Muscle of leg (tissue), 11 donors: ENCODE results near the gene CNTNAP5. TPM values are rescaled to one million over a fixed set of nuclear protein-coding genes. Genes with fewer than 3 reads are reported as not detected.
"Not testable (repeated sequence)": the region's sequence is repeated elsewhere in the genome, so short reads cannot be mapped to it uniquely, and the experiment has no call there.

ENCODE experiments used
- DNase-seq: peaks from one replicate; pipeline ENCODE4 v3.0.0; 2013
- H3K27ac ChIP-seq: one replicate; pipeline ENCODE4 v1.5.1; 2013; ENCODE audit warnings: mild to moderate bottlenecking, low read length, control low read depth
- H3K27me3 ChIP-seq: one replicate; pipeline ENCODE4 v1.6.1; 2013; ENCODE audit warnings: low read length; ENCODE audit not compliant: control insufficient read depth, insufficient read depth
- H3K36me3 ChIP-seq: one replicate; pipeline ENCODE4 v1.6.1; 2013; ENCODE audit warnings: low read length; ENCODE audit not compliant: control insufficient read depth, insufficient read depth
- H3K4me1 ChIP-seq: one replicate; pipeline ENCODE4 v1.6.1; 2013; ENCODE audit warnings: low read length; ENCODE audit not compliant: control insufficient read depth, insufficient read depth
- H3K4me3 ChIP-seq: one replicate; pipeline ENCODE4 v1.5.1; 2013; ENCODE audit warnings: low read length, control low read depth
- H3K9me3 ChIP-seq: replicated peaks from 2 replicates; pipeline ENCODE4 v1.6.1; 2013; ENCODE audit warnings: low read depth, low read length; ENCODE audit not compliant: control insufficient read depth
- WGBS: methylation state at CpG from one replicate; pipeline ENCODE4 v1.1.5; 2013; ENCODE audit warnings: missing lambda C conversion rate; ENCODE audit not compliant: insufficient coverage; 5-methylcytosine and 5-hydroxymethylcytosine counted together
- polyA plus RNA-seq, 8 donors: library from polyadenylated mRNA; unstranded; fragments of 120-200 nt; gene quantifications; one replicate each; pipeline versions ENCODE4 v1.2.1 to v1.2.3, GENCODE V29; 2013; ENCODE audit warnings: inconsistent platforms in 1 of 8, low replicate concordance in 1 of 8; ENCODE audit not compliant: insufficient read length in 8 of 8, insufficient read depth in 1 of 8
- total RNA-seq: library from RNA; stranded (reverse); fragments of 120-200 nt; gene quantifications from one replicate; pipeline ENCODE4 v1.2.4, GENCODE V29; 2013

Gene CNTNAP5
- total and polyA plus RNA-seq, 9 donors, result 0.08 to 0.75 (median 0.16) TPM

DNA sequence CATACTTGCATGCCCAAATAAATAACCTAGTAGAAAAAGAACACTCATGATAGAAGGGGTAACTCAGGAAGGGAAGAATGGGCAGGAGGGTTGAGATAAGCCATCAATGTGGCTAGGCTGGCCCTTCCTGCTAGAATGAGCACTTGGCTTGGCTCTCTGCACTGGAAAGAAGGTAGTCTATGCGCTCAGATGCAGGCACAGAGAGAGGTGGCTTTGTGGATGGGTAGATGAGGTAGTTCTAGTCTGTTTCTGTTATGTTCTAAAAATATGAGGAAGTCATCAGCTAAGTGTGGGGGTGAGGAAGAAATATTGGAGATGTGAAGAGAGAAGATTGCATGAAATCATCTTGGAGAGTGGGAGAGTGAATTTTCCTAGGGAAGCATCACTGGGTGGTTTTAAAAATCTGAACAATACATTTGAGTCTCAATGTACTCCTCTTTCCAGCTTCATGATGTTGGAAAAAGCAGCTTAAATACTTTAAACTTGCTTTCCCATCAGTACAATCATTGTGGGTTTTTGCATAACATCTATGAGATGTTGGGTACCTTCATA, 357.1 kb downstream of the CNTNAP5 start:
- H3K27ac ChIP-seq, result no peak overlapping the region
- peaks cover 3% of the 10 kb centered on the region for H3K9me3 ChIP-seq
- WGBS, result 70% methylated on average over 1 of the region's 1 CpG
- no peak for DNase-seq
- no peaks in the 10 kb centered on the region for H3K27me3 ChIP-seq
- no peak overlapping the region for H3K4me3 ChIP-seq
- H3K36me3 ChIP-seq, result no peaks in the 10 kb centered on the region
- no peaks in the 10 kb centered on the region for H3K4me1 ChIP-seq

DNA sequence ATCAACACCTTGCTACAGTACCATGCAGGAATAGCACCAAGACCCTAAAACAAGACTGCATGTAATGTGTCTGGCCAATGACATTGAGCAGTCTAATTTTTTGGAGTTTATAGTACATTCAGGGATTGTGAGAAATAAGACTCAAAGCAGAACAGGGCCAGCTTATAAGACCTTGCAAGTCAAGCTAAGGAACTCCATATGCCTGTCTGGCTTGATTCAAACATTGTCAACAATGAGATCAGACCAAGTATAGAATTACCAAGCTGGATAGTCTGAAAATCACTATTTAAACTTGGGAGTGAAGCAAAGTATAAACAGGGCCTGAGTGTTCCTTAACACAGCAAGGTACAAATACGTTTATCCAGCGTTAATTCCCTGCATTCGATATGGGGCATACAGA, 370.9 kb downstream of the CNTNAP5 start:
- Histone ChIP-seq H3K9me3 (no peaks in the 10 kb centered on the region), H3K36me3 (no peaks in the 10 kb centered on the region), H3K27me3 (no peaks in the 10 kb centered on the region), H3K27ac (no peak overlapping the region), H3K4me3 (no peak overlapping the region), H3K4me1 (no peaks in the 10 kb centered on the region)
- DNase-seq, result no peak
- WGBS, result 100% methylated on average over 1 of the region's 3 CpGs

DNA sequence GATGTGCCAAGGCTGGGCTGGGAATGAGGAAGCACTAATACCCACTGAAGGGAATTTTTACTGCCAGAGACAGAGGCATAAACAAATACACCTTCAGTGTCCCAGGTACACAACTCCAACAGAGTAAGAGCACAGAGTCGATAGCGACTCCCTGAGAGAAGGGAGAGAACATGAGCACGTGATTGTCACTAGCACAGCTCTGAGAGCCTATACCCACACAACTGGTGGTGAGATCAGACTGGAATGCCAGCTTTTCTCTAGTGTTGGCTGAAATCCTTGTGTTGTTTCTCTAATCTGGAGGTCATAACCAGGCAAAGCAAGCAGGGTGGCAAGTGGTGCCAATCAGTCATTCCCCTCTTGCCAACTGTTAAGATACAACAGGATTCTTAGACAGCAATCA, 377.2 kb downstream of the CNTNAP5 start:
- whole genome bisulfite sequencing, result 100% methylated on average over 2 of the region's 3 CpGs
- H3K27ac ChIP-seq, result no peak overlapping the region
- H3K9me3 ChIP-seq, result no peaks in the 10 kb centered on the region
- no peaks in the 10 kb centered on the region for H3K36me3 ChIP-seq
- no peak overlapping the region for H3K4me3 ChIP-seq
- DNase-seq, result no peak
- H3K27me3 ChIP-seq, result no peaks in the 10 kb centered on the region
- no peaks in the 10 kb centered on the region for H3K4me1 ChIP-seq

DNA sequence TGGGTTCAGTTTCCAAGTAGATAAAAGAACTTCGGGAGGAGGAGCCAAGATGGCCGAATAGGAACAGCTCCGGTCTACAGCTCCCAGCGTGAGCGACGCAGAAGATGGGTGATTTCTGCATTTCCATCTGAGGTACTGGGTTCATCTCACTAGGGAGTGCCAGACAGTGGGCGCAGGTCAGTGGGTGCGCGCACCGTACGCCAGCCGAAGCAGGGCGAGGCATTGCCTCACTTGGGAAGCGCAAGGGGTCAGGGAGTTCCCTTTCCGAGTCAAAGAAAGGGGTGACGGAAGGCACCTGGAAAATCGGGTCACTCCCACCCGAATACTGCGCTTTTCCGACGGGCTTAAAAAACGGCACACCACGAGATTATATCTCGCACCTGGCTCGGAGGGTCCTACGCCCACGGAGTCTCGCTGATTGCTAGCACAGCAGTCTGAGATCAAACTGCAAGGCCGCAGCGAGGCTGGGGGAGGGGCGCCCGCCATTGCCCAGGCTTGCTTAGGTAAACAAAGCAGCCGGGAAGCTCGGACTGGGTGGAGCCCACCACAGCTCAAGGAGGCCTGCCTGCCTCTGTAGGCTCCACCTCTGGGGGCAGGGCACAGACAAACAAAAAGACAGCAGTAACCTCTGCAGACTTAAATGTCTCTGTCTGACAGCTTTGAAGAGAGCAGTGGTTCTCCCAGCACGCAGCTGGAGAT, 382.9 kb downstream of the CNTNAP5 start:
- H3K9me3 ChIP-seq, H3K4me3 ChIP-seq, H3K27me3 ChIP-seq, H3K27ac ChIP-seq, DNase-seq, H3K4me1 ChIP-seq, H3K36me3 ChIP-seq: not testable (repeated sequence)
- WGBS, result no CpG with 5 or more reads among the region's 35 CpGs

DNA sequence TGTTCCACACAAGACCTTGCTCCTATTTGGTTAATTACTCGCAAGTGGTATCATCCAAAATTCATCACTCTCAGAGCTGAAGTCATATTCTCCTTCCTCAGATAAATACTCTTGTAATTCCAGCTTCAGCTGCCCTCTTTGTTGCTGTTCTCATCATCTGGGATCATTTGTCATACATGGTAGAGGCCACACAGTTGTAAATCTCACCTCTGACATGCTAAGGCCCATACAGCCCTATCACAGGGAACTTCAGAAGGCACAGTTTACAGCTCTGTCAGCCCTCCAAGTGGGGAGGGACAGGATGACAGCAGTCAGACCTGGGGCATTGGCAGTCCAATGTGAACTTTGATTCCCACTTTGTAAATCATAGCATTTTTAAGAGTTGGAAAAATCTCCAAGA, 399.0 kb downstream of the CNTNAP5 start:
- no peak for DNase-seq
- no peak overlapping the region for H3K4me3 ChIP-seq
- H3K27ac ChIP-seq, result no peak overlapping the region
- H3K4me1 ChIP-seq, result no peaks in the 10 kb centered on the region
- H3K9me3 ChIP-seq, result peaks cover 2% of the 10 kb centered on the region
- H3K36me3 ChIP-seq, result no peaks in the 10 kb centered on the region
- no peaks in the 10 kb centered on the region for H3K27me3 ChIP-seq
- 100% methylated on average over 1 of the region's 1 CpG for WGBS

DNA sequence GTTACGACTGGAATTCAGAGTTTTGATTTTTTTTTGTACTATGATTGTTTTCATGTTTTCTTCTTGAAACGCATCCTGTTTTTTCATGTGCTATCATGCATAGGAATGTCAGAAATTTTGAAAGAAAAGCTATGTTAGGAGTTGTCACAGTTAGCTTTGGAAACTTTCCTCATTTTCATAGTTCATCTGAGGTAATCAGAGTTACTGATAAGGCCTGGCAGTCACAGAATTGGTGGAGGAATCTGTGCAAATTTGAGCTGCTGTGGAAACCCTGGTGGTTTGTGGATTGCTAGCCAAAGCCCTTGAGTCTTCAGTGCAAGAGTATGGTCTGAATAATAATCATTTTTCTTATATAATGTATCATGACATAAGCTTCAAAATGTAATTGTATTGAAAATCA, 401.0 kb downstream of the CNTNAP5 start:
- Histone ChIP-seq H3K36me3 (no peaks in the 10 kb centered on the region), H3K4me1 (no peaks in the 10 kb centered on the region), H3K27me3 (no peaks in the 10 kb centered on the region), H3K9me3 (peaks cover 2% of the 10 kb centered on the region), H3K4me3 (no peak overlapping the region), H3K27ac (no peak overlapping the region)
- no peak for DNase-seq
- no CpG with 5 or more reads among the region's 2 CpGs for WGBS

DNA sequence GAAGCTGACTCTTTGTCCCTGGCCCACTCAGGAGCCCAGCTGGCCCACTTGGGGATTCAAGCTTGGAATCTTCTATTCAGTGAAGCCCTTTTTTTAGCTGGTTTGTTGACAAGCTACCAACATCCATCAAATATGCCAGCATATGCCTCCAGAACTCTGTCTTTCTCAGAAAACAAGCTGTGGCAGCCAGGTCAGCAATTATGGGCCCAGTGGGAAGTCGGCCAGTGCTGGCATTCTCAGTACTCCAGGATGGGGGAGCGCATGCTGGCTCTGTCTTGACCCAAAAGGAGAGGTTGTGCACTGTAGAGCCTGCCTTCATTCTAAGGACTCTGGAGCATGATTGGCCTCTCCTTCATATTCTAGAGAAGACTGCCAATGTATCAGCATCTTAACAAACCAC, 401.5 kb downstream of the CNTNAP5 start:
- Histone ChIP-seq H3K36me3 (no peaks in the 10 kb centered on the region), H3K27me3 (no peaks in the 10 kb centered on the region)

DNA sequence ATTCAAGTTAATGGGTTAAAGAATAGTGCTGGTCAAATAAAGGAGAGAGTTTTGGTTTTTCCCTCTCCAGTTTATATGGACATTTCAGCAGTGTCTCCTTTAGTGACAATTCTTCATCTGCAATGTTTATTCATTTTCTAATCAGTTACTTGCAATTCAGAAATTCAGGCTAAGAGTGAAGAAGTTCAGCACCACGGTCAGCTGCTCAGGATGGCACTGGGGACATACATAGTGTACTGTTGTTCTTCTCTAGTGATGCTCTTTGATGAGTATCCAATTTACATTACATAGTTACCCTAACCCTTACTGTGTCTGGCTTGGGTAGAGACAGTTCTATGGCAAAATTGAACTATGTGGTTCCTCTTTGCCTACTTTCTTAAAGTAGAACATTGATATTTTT, 412.7 kb downstream of the CNTNAP5 start:
- no CpG with 5 or more reads among the region's 1 CpG for WGBS
- no peak overlapping the region for H3K4me3 ChIP-seq
- no peaks in the 10 kb centered on the region for H3K9me3 ChIP-seq
- no peaks in the 10 kb centered on the region for H3K36me3 ChIP-seq
- H3K27me3 ChIP-seq, result no peaks in the 10 kb centered on the region
- DNase-seq, result peak; percentile 29
- no peaks in the 10 kb centered on the region for H3K4me1 ChIP-seq
- H3K27ac ChIP-seq, result no peak overlapping the region

More for the DNA sequence above, 401.5 kb downstream of the CNTNAP5 start:
- WGBS, result no CpG with 5 or more reads among the region's 2 CpGs
- Histone ChIP-seq H3K9me3 (peaks cover 2% of the 10 kb centered on the region), H3K4me1 (no peaks in the 10 kb centered on the region), H3K27ac (no peak overlapping the region), H3K4me3 (no peak overlapping the region)
- DNase-seq, result no peak

DNA sequence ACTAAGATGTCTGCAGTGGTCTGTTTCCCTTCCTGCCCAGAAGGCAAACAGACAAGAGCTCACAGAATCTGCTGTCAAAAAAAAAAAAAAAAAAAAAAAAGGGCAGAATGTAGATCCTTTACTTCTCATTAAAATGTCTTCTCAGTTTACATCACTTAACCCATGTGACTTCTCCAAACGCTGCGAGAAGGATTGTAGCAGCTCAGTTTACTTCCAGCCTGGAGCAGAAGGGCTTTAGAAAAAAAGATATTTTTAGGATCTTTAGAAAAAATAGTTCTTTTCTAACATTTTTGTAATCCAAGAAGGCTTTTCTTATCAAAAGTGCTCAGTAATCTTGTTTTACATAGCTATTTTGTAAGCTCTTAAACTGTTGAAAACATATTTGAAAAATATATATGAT, 425.4 kb downstream of the CNTNAP5 start:
- H3K4me1 ChIP-seq, result no peaks in the 10 kb centered on the region
- no peaks in the 10 kb centered on the region for H3K9me3 ChIP-seq
- DNase-seq, result no peak
- no peaks in the 10 kb centered on the region for H3K36me3 ChIP-seq
- H3K27ac ChIP-seq, result no peak overlapping the region
- H3K4me3 ChIP-seq, result no peak overlapping the region
- WGBS, result no CpG with 5 or more reads among the region's 2 CpGs
- no peaks in the 10 kb centered on the region for H3K27me3 ChIP-seq

DNA sequence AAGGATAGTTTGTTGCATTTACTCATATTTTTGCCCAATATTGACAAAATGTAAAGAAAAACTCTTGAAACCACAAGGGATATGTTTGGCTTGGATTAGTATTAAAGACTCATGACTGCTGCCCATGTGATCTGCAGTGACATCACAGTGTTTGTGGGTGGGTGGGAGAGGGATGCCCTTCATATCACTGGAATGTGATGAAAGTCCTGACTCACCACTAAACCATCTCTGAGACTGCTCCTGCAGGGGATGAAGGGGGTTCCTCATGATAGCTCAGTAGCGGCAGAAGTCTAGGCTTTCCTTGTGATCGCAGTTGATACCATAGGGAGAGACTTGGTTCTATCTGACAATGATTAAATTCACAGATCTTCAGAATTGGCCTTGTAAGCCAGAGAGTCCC, 451.2 kb downstream of the CNTNAP5 start:
- no peak overlapping the region for H3K27ac ChIP-seq
- H3K27me3 ChIP-seq, result no peaks in the 10 kb centered on the region
- H3K4me3 ChIP-seq, result no peak overlapping the region
- H3K9me3 ChIP-seq, result no peaks in the 10 kb centered on the region
- no peaks in the 10 kb centered on the region for H3K36me3 ChIP-seq
- DNase-seq, result no peak
- no CpG with 5 or more reads among the region's 2 CpGs for WGBS
- no peaks in the 10 kb centered on the region for H3K4me1 ChIP-seq

DNA sequence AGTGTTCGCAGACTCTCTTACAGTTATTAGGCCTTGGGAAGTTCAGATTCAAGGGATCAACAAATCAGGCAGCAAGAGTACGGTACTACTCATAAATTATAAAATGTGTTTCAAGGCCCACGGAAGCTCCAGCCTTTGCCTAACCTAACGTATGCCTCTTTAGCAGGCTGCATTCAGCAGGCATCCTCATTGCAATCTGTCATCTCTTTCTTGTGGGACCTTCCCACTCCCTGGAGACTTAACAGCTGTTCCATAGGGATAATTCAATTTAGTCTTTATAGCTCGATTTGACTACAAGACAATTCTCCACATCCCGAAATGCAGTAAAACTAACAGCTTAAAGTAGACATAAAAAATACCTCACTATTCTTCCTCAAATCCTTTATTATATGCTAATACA, 453.7 kb downstream of the CNTNAP5 start:
- 54% methylated on average over 2 of the region's 6 CpGs for WGBS
- no peak overlapping the region for H3K4me3 ChIP-seq

More for the DNA sequence above, 453.7 kb downstream of the CNTNAP5 start:
- no peak for DNase-seq
- Histone ChIP-seq H3K4me1 (no peaks in the 10 kb centered on the region), H3K27ac (no peak overlapping the region), H3K9me3 (no peaks in the 10 kb centered on the region), H3K27me3 (no peaks in the 10 kb centered on the region), H3K36me3 (no peaks in the 10 kb centered on the region)
